H9 (cell line): Measurements from ENCODE around the gene ISL1. TPM values are rescaled to one million over a fixed set of nuclear protein-coding genes. Genes with fewer than 3 reads are reported as not detected.

Experiments used
- DNase-seq: peaks from one replicate; pipeline ENCODE4 v3.0.0-alpha.2; 2017
- H2AFZ ChIP-seq: one replicate; pipeline ENCODE4 v1.6.1; 2013; ENCODE audit warnings: mild to moderate bottlenecking, low read length, control low read depth, moderate library complexity
- H2AK5ac ChIP-seq: 2 replicates; pipeline ENCODE4 v1.6.1; 2013; ENCODE audit warnings: low read length, control low read depth, mixed read lengths; ENCODE audit not compliant: insufficient read length
- H2BK120ac ChIP-seq: one replicate; pipeline ENCODE4 v1.6.1; 2013; ENCODE audit warnings: low read depth, mild to moderate bottlenecking, low read length, control low read depth, inconsistent platforms; ENCODE audit not compliant: poor library complexity, severe bottlenecking
- H2BK12ac ChIP-seq: 2 replicates; pipeline ENCODE4 v1.6.1; 2013; ENCODE audit warnings: low read length, control low read depth, mixed read lengths, low read depth; ENCODE audit not compliant: insufficient read length
- H2BK15ac ChIP-seq: 2 replicates; pipeline ENCODE4 v1.6.1; 2013; ENCODE audit warnings: low read depth, low read length, control low read depth
- H2BK20ac ChIP-seq: one replicate; pipeline ENCODE4 v1.6.1; 2013; ENCODE audit warnings: low read depth, mild to moderate bottlenecking, low read length, control low read depth, inconsistent platforms; ENCODE audit not compliant: poor library complexity, severe bottlenecking
- H2BK5ac ChIP-seq: 2 replicates; pipeline ENCODE4 v1.6.1; 2013; ENCODE audit warnings: low read length, control low read depth, mixed read lengths; ENCODE audit not compliant: insufficient read length
- H3K14ac ChIP-seq: 2 replicates; pipeline ENCODE4 v1.6.1; 2013; ENCODE audit warnings: low read length, control low read depth; ENCODE audit not compliant: insufficient read depth
- H3K18ac ChIP-seq: 2 replicates; pipeline ENCODE4 v1.6.1; 2013; ENCODE audit warnings: low read depth, mild to moderate bottlenecking, mixed read lengths, low read length, control low read depth; ENCODE audit not compliant: insufficient read length
- H3K23ac ChIP-seq: 2 replicates; pipeline ENCODE4 v1.6.1; 2013; ENCODE audit warnings: low read length, control low read depth, mixed read lengths, low read depth; ENCODE audit not compliant: insufficient read length
- H3K23me2 ChIP-seq: 2 replicates; pipeline ENCODE4 v1.6.1; 2013; ENCODE audit warnings: low read depth, mild to moderate bottlenecking, mixed read lengths, low read length, control low read depth; ENCODE audit not compliant: insufficient read length, poor library complexity, severe bottlenecking
- H3K27ac ChIP-seq: 2 replicates; pipeline ENCODE4 v1.5.1; 2013; ENCODE audit warnings: low read length, control low read depth, mixed read lengths, low read depth; ENCODE audit not compliant: insufficient read length
- H3K27me3 ChIP-seq: 2 replicates; pipeline ENCODE4 v1.6.1; 2013; ENCODE audit warnings: low read length, control low read depth, inconsistent platforms; ENCODE audit not compliant: insufficient read depth
- H3K4ac ChIP-seq: 2 replicates; pipeline ENCODE4 v1.6.1; 2013; ENCODE audit warnings: low read depth, mild to moderate bottlenecking, control low read depth, inconsistent platforms, low read length, moderate library complexity
- H3K4me1 ChIP-seq: 2 replicates; pipeline ENCODE4 v1.6.1; 2013; ENCODE audit warnings: low read length, control low read depth, inconsistent platforms; ENCODE audit not compliant: insufficient read depth
- H3K4me2 ChIP-seq: 2 replicates; pipeline ENCODE4 v1.6.1; 2013; ENCODE audit warnings: low read length, control low read depth, mixed read lengths; ENCODE audit not compliant: insufficient read length, insufficient read depth
- H3K56ac ChIP-seq: 2 replicates; pipeline ENCODE4 v1.6.1; 2013; ENCODE audit warnings: low read depth, mild to moderate bottlenecking, mixed read lengths, low read length, control low read depth; ENCODE audit not compliant: insufficient read length
- H3K79me1 ChIP-seq: 2 replicates; pipeline ENCODE4 v1.6.1; 2013; ENCODE audit warnings: low read depth, mild to moderate bottlenecking, moderate library complexity, low read length, control low read depth, inconsistent platforms; ENCODE audit not compliant: insufficient read depth, poor library complexity, severe bottlenecking
- H3K79me2 ChIP-seq: 2 replicates; pipeline ENCODE4 v1.6.1; 2013; ENCODE audit warnings: low read length, control low read depth, inconsistent platforms; ENCODE audit not compliant: insufficient read depth
- H3K9ac ChIP-seq: 2 replicates; pipeline ENCODE4 v1.6.1; 2013; ENCODE audit warnings: low read length, control low read depth, mixed read lengths; ENCODE audit not compliant: insufficient read length; ENCODE audit errors: extremely low read depth
- H3K9me3 ChIP-seq: one replicate; pipeline ENCODE4 v1.6.1; 2013; ENCODE audit warnings: low read depth, low read length, inconsistent platforms; ENCODE audit not compliant: control insufficient read depth
- H3T11ph ChIP-seq: one replicate; pipeline ENCODE4 v1.6.1; 2013; ENCODE audit warnings: mild to moderate bottlenecking, low read length, control low read depth, inconsistent platforms
- H4K20me1 ChIP-seq: one replicate; pipeline ENCODE4 v1.6.1; 2013; ENCODE audit not compliant: control insufficient read depth, insufficient read length, insufficient read depth
- H4K5ac ChIP-seq: 2 replicates; pipeline ENCODE4 v1.6.1; 2013; ENCODE audit warnings: low read depth, mild to moderate bottlenecking, mixed read lengths, low read length, control low read depth; ENCODE audit not compliant: insufficient read length
- H4K8ac ChIP-seq: replicated peaks from 2 replicates; pipeline ENCODE4 v1.6.1; 2013; ENCODE audit warnings: low read length, control low read depth, mixed read lengths, low read depth; ENCODE audit not compliant: insufficient read length
- H4K91ac ChIP-seq: 2 replicates; pipeline ENCODE4 v1.6.1; 2013; ENCODE audit warnings: low read depth, mild to moderate bottlenecking, moderate library complexity, mixed read lengths, low read length, control low read depth; ENCODE audit not compliant: insufficient read length
- H3K27ac Mint-ChIP-seq, 3 experiments: 2 replicates in 2 of 3; 3 replicates in 1 of 3; pipeline ENCODE4 v1.8.0; 2020 to 2021; ENCODE audit warnings: mixed read lengths in 3 of 3, mild to moderate bottlenecking in 1 of 3, moderate library complexity in 1 of 3
- H3K27me3 Mint-ChIP-seq: 2 replicates; pipeline ENCODE4 v1.8.0; 2021; ENCODE audit warnings: low read depth, mild to moderate bottlenecking, moderate library complexity, mixed read lengths
- H3K36me3 Mint-ChIP-seq, 3 experiments: 2 replicates in 2 of 3; 3 replicates in 1 of 3; pipeline ENCODE4 v1.8.0; 2020 to 2021; ENCODE audit warnings: low read depth in 3 of 3, mixed read lengths in 3 of 3; ENCODE audit not compliant: insufficient read depth in 1 of 3
- H3K4me1 Mint-ChIP-seq, 2 experiments: 2 replicates each; pipeline ENCODE4 v1.8.0; 2020; ENCODE audit warnings: mixed read lengths in 2 of 2
- H3K4me3 Mint-ChIP-seq, 2 experiments: 2 replicates in 1 of 2; 3 replicates in 1 of 2; pipeline ENCODE4 v1.8.0; 2020 to 2021; ENCODE audit warnings: mild to moderate bottlenecking in 2 of 2, mixed read lengths in 2 of 2, moderate library complexity in 1 of 2
- H3K9me3 Mint-ChIP-seq, 2 experiments: 2 replicates in 1 of 2; 3 replicates in 1 of 2; pipeline ENCODE4 v1.8.0; 2020; ENCODE audit warnings: mild to moderate bottlenecking in 2 of 2, mixed read lengths in 2 of 2, moderate library complexity in 1 of 2
- WGBS: extraction: QIAGEN DNeasy Blood & Tissue Kit; methylation state at CpG from one replicate; pipeline ENCODE4 v1.1.7; 2013; ENCODE audit warnings: missing lambda C conversion rate, low lambda C conversion rate, mixed read lengths; ENCODE audit not compliant: insufficient read length; ENCODE audit errors: extremely low coverage; 5-methylcytosine and 5-hydroxymethylcytosine counted together
- total RNA-seq: library from RNA; stranded (reverse); gene quantifications from 2 replicates; pipeline ENCODE4 v1.2.1, GENCODE V29; 2021
- TF ChIP-seq, protein P1 (sequence below): fragments of 200-600 bp; sonication (generic); conservative IDR thresholded peaks from 3 replicates; pipeline ENCODE4 v1.8.0; 2021; ENCODE audit warnings: antibody characterized with exemption, mild to moderate bottlenecking

The ISL1 gene
- total RNA-seq, 1 experiment from 2014 or later: not detected

GRCh38 chr5:51395245-51395644 is 12.0 kb downstream of the ISL1 start:
- no peaks in the 10 kb centered on the region for H3K9me3 ChIP-seq
- peaks cover 100% of the 10 kb centered on the region for H3K27me3 Mint-ChIP-seq
- no peak overlapping the region for H2AFZ ChIP-seq
- no peak overlapping the region for H3K18ac ChIP-seq
- no peak overlapping the region for H3K4ac ChIP-seq
- no peak overlapping the region for H3K27ac ChIP-seq
- no peak overlapping the region for H3T11ph ChIP-seq
- no peak overlapping the region for H3K27ac Mint-ChIP-seq
- WGBS: no CpG with 5 or more reads among the region's 6 CpGs
- H3K14ac ChIP-seq: no peak overlapping the region
- H4K20me1 ChIP-seq: no peaks in the 10 kb centered on the region
- H3K4me3 Mint-ChIP-seq: peak overlapping the region in 1 of 2 experiments; percentile 30; a peak in 1 of 5 replicates
- H3K9me3 Mint-ChIP-seq: peaks cover 6 to 14% of the 10 kb centered on the region in 2 experiments; a peak in 2 of 5 replicates
- no peak overlapping the region for H2BK12ac ChIP-seq
- no peaks in the 10 kb centered on the region; a peak in 1 of 7 replicates for H3K36me3 Mint-ChIP-seq
- peaks cover 54 to 95% of the 10 kb centered on the region in 2 experiments for H3K4me1 Mint-ChIP-seq
- H4K91ac ChIP-seq: no peak overlapping the region
- H3K9ac ChIP-seq: no peak overlapping the region
- H3K23ac ChIP-seq: no peak overlapping the region
- H2BK20ac ChIP-seq: no peak overlapping the region
- H3K79me1 ChIP-seq: no peaks in the 10 kb centered on the region
- H3K23me2 ChIP-seq: peaks cover 8% of the 10 kb centered on the region
- H4K5ac ChIP-seq: no peak overlapping the region
- no peak overlapping the region for H2BK120ac ChIP-seq
- no peak overlapping the region for H3K56ac ChIP-seq
- TF ChIP-seq, protein P1, sequence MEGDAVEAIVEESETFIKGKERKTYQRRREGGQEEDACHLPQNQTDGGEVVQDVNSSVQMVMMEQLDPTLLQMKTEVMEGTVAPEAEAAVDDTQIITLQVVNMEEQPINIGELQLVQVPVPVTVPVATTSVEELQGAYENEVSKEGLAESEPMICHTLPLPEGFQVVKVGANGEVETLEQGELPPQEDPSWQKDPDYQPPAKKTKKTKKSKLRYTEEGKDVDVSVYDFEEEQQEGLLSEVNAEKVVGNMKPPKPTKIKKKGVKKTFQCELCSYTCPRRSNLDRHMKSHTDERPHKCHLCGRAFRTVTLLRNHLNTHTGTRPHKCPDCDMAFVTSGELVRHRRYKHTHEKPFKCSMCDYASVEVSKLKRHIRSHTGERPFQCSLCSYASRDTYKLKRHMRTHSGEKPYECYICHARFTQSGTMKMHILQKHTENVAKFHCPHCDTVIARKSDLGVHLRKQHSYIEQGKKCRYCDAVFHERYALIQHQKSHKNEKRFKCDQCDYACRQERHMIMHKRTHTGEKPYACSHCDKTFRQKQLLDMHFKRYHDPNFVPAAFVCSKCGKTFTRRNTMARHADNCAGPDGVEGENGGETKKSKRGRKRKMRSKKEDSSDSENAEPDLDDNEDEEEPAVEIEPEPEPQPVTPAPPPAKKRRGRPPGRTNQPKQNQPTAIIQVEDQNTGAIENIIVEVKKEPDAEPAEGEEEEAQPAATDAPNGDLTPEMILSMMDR: no peak
- no peak overlapping the region for H2BK5ac ChIP-seq
- no peak overlapping the region for H2BK15ac ChIP-seq
- H3K4me1 ChIP-seq: no peaks in the 10 kb centered on the region
- H2AK5ac ChIP-seq: no peak overlapping the region
- no peak overlapping the region for H3K4me2 ChIP-seq
- peak; percentile 53 for DNase-seq
- H4K8ac ChIP-seq: no peak overlapping the region
- H3K79me2 ChIP-seq: no peaks in the 10 kb centered on the region
- peaks cover 91% of the 10 kb centered on the region for H3K27me3 ChIP-seq
